GM10266 (cell line): ENCODE data around the gene ARHGAP26.

Experiments used
- DNase-seq: peaks from one replicate; pipeline ENCODE4 v3.0.0; 2012; ENCODE audit errors: extremely low spot score
- TF ChIP-seq, protein P1 (sequence below): IDR thresholded peaks from 2 replicates; pipeline ENCODE4 v1.5.1; 2012; ENCODE audit warnings: mild to moderate bottlenecking, low read depth; ENCODE audit not compliant: control insufficient read depth, insufficient read depth; ENCODE audit errors: missing control alignments

The ARHGAP26 gene

DNA sequence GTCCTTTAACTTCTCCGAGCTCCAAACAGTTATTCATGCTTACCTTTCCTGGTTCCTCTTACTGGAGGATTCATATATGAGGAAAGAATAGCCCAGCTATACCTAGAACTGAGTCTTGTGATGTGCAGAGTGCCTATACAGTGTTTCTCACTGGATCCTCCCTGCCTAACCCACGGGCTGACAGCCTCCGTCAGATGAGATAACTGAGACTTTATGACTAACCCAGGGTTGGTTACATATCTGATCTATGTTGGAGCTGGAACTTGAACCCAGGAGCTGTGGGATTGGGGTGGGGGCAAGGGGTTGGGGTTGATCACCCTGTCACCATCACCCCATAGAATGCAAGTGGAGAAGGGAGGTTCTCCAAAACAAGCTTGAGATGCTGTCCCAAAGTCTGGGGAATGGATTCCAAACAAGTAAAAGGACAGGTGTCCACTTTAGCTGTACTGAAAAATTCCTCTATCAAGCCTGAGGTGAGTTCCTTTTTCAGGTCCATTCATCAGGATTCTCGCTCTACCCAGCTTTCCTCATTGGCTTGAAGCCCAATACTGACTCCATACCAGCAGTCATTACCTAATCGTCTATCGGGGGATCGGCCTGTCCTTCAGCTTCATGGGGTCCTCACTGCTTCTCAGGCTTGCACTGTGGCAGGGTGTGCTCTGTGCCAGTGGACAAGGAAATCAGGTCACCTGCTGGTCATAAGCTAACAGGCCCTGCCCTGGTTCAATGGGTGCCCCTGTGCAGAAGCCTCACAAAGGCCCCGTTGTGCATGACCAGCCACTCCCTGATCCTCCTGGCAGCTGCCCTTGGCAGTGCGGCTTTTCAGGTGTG, 100.6 kb downstream of the ARHGAP26 start:
- TF ChIP-seq, protein P1, sequence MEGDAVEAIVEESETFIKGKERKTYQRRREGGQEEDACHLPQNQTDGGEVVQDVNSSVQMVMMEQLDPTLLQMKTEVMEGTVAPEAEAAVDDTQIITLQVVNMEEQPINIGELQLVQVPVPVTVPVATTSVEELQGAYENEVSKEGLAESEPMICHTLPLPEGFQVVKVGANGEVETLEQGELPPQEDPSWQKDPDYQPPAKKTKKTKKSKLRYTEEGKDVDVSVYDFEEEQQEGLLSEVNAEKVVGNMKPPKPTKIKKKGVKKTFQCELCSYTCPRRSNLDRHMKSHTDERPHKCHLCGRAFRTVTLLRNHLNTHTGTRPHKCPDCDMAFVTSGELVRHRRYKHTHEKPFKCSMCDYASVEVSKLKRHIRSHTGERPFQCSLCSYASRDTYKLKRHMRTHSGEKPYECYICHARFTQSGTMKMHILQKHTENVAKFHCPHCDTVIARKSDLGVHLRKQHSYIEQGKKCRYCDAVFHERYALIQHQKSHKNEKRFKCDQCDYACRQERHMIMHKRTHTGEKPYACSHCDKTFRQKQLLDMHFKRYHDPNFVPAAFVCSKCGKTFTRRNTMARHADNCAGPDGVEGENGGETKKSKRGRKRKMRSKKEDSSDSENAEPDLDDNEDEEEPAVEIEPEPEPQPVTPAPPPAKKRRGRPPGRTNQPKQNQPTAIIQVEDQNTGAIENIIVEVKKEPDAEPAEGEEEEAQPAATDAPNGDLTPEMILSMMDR: no peak
- DNase-seq: no peak

DNA sequence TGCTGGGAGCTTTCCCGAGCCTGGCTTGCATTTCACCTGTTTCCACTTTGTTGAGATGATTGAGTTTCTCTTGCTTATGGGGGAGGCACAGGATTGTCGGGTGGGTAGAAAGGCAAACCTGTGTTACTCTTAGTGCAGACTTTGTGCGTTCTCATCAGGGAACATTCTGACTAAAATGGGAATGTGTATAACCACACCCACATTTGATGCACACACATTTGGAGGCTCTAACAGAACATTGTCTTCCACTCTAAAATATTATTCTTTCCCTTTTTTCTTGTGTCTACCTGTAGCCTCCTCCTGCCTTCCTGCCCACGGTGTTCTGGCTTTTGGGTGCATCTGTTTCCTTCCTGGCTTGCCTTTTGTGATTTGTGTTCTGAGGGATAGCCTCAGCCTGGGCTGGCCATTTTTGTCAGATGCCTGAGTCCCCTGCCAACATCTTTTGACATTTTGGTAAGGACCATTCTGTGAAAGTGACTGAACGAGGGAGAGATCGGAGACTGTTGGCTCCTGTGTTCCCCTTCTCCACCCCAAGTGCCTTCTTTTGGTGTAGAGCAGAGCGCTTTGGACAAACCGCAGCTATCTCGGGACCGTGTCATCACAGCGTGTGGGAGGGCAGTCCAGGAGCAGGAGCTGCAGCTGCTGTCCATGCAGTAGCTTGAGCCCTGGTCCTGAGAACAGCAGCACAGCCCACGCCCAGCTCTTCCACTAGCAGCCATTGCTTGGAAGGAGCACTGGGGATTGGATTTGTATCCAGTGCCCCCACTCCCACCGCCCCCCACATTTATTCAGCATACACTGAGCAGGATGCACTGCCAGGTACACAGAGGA, 101.4 kb downstream of the ARHGAP26 start:
- DNase-seq: no peak
- TF ChIP-seq, protein P1: no peak

DNA sequence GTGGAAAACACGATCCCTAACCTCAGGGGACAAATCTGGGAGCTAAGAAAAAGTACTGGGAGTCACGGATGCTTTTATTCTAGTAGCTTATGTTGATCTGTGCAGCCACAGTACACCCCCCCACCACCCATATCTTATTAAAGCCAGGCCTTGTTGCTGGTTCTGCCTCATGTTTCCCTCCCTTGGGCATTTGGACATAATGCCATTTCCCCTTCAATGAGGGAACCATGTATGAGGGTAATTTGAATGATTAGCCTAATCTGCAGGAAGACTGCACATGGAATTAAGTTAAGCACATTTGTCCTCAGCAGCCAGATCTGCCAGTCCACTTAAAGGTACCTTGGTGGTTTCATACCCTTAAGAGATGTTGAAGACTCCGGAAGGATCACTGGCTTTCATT, 102.0 kb downstream of the ARHGAP26 start:
- DNase-seq: no peak
- TF ChIP-seq, protein P1: no peak

DNA sequence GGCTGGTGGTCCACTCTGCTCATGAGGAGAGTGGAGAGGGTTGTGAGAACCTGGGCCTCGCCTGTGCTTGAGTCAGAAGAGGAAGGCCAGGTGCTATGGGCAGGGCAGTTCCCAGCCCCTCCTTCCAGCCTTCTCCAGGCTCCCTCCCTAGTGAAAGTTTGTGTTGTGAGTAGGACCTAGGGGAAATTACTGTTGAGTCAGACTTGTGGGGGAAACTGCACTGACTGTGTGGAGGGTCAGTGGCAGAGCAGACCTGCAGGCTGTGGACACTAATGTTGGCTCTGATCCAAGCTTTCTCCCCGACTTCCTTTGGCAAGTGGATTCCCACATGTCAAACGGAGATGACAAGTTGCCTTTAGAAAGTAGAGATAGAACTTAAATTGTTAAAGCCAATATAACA, 102.6 kb downstream of the ARHGAP26 start:
- TF ChIP-seq, protein P1: no peak
- no peak for DNase-seq

DNA sequence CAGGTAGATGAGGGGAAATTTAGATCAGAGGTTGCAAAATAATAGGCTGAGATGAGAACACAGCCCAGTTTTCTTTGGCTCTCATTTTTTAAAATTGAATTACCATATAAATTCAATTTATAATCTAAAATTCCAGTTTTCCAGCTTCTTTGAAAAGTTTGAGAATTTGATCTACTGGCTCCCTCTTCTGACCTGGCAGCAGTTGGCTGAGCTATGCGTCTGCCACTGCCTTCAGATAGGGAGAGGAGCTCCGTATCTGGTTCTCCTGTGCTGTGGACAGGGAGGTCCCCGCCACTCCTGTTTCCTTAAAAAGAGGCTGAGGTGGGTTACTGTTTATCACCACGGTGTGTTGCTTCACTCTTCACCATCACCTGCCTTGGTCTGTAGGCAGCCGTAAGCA, 103.7 kb downstream of the ARHGAP26 start:
- DNase-seq: no peak
- TF ChIP-seq, protein P1: no peak

DNA sequence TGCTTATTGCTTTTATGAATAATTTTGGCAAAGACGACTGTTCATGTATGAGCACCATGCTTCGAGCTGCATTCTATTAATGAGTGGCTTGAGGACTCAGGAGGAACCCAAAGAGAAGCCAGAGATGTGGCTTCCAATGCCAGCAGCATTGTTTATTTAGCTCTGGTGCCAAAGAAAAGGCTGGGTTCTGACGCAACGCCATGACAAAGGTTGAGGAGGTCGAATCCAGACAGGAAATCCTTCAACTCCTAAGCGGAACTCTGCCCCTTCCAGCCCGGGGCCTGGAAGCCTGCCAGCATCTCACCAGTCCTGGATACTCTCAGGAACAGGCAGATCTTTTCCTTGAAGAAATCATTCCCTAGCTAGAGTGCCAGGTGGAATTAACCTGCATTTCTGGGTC, 104.4 kb downstream of the ARHGAP26 start:
- no peak for DNase-seq
- TF ChIP-seq, protein P1: no peak

DNA sequence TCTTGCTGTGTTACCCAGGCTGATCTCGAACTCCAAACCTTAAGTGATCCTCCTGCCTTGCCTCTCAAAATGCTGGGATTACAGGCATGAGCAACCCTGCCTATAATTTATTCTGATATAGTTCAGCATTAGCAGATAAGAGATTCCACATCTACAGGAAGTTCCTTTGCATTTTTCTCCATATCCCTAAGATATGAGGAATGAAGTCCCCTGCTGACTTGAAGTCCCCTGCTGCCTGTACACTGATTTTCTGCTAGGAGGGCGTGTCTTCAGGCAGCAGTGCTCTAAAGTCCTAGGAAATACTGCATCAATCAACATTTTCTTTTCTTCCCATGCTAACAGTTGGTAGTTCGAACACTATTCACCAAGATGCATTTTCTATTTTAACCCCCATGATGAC, 105.8 kb downstream of the ARHGAP26 start:
- TF ChIP-seq, protein P1: no peak
- DNase-seq: no peak
